ENCODE results near the gene DTX3. TPM values are rescaled to one million over a fixed set of nuclear protein-coding genes. Genes with fewer than 3 reads are reported as not detected.
"Not testable (repeated sequence)": the region's sequence is repeated elsewhere in the genome, so short reads cannot be mapped to it uniquely, and the experiment has no call there.

The DTX3 gene
- total and polyA plus RNA-seq, 9 donors, result 20.5 to 36.2 (median 28.3) TPM

- peak; percentile 3 for DNase-seq
- peak overlapping the region; percentile 49 for H3K4me3 ChIP-seq (ENCODE audit: low read length)
- peaks cover 75% of the 10 kb centered on the region for H3K27me3 ChIP-seq (ENCODE audit: control insufficient read depth, insufficient read depth, low read length)
Measured at GRCh38 chr12:57631566-57632072, 27.0 kb downstream of the DTX3 start.

DNA sequence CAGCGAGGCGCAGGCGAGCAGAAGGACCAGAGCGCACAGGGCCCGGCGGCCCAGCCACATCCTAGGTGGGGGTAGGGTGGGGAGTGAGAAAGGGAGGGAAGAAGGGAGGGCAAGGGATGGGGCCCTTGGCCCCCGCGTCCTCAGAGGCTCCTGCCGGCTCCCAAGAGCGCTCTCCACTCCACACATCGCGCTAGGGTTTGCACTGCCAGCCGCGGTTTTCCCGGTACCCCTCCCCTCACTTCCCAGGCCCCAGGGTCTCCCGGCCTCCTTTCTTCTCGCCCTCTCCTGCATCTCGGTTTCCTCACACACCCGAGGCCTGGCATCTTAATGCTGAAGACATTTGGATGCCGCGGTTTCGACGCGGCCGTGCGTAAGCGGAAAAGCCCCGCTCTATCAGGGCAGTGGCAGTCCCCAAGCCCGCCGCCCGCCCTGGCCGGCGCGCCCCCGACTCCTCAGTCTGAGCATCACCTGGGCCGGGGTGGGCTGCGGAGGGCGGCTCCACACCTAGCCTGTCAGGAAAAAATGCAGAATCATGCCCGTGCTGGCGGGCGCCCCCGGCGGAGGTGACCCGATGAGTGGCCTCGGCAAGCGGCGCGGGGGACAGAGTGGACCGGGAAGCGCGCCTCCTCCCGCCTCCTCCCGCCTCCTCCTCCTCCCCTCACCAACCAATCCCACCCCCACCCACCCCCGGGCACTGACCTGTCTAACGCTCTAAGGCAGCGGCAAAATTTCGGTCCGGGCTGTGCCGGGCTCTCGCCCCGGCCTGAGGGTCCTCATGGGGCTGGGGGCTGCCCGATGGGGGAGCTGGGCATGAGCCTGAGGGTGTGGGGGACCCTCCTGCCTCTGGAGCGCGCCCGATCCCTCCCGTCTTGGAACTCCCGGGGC lies 27.7 kb downstream of the DTX3 start:
- H3K36me3 ChIP-seq (ENCODE audit: control insufficient read depth, insufficient read depth, low read length), result no peaks in the 10 kb centered on the region
- no peaks in the 10 kb centered on the region for H3K9me3 ChIP-seq (replicated peaks; ENCODE audit: control insufficient read depth, low read depth, low read length)
- peak overlapping the region; percentile 49 for H3K4me3 ChIP-seq (ENCODE audit: low read length)
- peaks cover 24% of the 10 kb centered on the region for H3K4me1 ChIP-seq (ENCODE audit: control insufficient read depth, insufficient read depth, low read length)
- H3K27me3 ChIP-seq (ENCODE audit: control insufficient read depth, insufficient read depth, low read length), result peaks cover 70% of the 10 kb centered on the region
- H3K27ac ChIP-seq (ENCODE audit: low read length), result no peak overlapping the region
- peak; percentile 24 for DNase-seq
- under 1% methylated on average over 60 of the region's 67 CpGs for WGBS (ENCODE audit: insufficient coverage)

More at GRCh38 chr12:57631566-57632072, 27.0 kb downstream of the DTX3 start:
- H3K9me3 ChIP-seq (replicated peaks; ENCODE audit: control insufficient read depth, low read depth, low read length), result no peaks in the 10 kb centered on the region
- 5% methylated on average over 26 of the region's 26 CpGs for WGBS (ENCODE audit: insufficient coverage)
- no peaks in the 10 kb centered on the region for H3K36me3 ChIP-seq (ENCODE audit: control insufficient read depth, insufficient read depth, low read length)
- H3K4me1 ChIP-seq (ENCODE audit: control insufficient read depth, insufficient read depth, low read length), result peaks cover 29% of the 10 kb centered on the region
- no peak overlapping the region for H3K27ac ChIP-seq (ENCODE audit: low read length)

DNA sequence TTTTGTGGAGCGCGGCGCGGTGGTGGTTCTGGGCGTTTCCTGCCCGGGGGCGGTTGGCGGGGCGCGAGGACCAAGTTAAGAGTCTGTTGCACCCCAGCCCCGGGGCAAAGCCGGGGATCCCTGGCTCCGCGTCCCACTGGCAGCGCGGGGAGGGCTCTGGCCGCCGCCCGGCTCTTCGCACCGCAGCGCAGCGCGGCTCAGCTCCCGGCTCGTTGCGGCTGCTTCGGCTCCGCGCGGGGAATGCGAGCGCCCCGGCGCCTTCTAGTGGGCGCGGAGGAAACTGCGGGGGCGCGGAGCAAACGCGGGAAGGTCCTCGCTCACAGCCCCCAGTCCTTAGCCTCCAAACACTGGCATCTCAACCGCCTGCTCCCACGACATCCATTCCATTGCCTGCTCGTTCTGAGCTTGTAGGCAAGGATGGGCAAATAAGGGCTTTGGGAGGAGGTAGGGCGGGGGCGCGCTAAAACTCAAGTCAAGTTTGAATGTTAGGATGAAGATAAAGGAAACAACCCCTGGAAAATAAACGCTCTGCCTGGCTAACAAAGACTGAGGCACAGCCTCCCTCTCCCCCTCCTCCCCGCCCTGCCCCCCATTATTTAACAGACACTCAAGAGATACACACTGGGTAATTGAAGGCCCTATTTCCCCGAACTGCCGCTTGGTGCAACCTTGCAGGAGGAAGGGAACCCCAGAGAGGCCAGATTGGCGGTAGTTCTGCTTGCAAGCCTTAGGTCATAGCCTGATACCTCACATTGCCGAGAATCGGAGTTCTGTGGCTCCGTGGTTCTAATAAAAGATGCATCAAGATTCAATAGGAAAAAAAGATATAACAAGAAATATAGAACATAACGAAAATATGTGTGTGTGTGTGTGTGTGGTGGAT lies 28.6 kb downstream of the DTX3 start, which contains the start of gene B4GALNT1:
Gene B4GALNT1, minus strand, starts transcription at position 244 of the 883 bp plus-strand sequence. CDS start 1,069 bp downstream, outside the sequence.
- peaks cover 16% of the 10 kb centered on the region for H3K4me1 ChIP-seq (ENCODE audit: control insufficient read depth, insufficient read depth, low read length)
- H3K27me3 ChIP-seq (ENCODE audit: control insufficient read depth, insufficient read depth, low read length), result peaks cover 65% of the 10 kb centered on the region
- no peaks in the 10 kb centered on the region for H3K9me3 ChIP-seq (replicated peaks; ENCODE audit: control insufficient read depth, low read depth, low read length)
- peak; percentile 67 for DNase-seq
- 0% methylated on average over 45 of the region's 58 CpGs for WGBS (ENCODE audit: insufficient coverage)
- H3K4me3 ChIP-seq (ENCODE audit: low read length), result peak within 1 kb of the TSS; percentile 49
- no peak within 1 kb of the TSS for H3K27ac ChIP-seq (ENCODE audit: low read length)
- no peaks in the 10 kb centered on the region for H3K36me3 ChIP-seq (ENCODE audit: control insufficient read depth, insufficient read depth, low read length)

- Histone ChIP-seq H3K4me1 (ENCODE audit: control insufficient read depth, insufficient read depth, low read length) (peaks cover 15% of the 10 kb centered on the region), H3K27me3 (ENCODE audit: control insufficient read depth, insufficient read depth, low read length) (peaks cover 52% of the 10 kb centered on the region)
- WGBS (ENCODE audit: insufficient coverage), result 80% methylated on average over 4 of the region's 9 CpGs
- H3K27ac ChIP-seq (ENCODE audit: low read length); DNase-seq; H3K9me3 ChIP-seq (replicated peaks; ENCODE audit: control insufficient read depth, low read depth, low read length); H3K4me3 ChIP-seq (ENCODE audit: low read length); H3K36me3 ChIP-seq (ENCODE audit: control insufficient read depth, insufficient read depth, low read length): not testable (repeated sequence)
Measured at GRCh38 chr12:57636731-57637130, 32.1 kb downstream of the DTX3 start.

DNA sequence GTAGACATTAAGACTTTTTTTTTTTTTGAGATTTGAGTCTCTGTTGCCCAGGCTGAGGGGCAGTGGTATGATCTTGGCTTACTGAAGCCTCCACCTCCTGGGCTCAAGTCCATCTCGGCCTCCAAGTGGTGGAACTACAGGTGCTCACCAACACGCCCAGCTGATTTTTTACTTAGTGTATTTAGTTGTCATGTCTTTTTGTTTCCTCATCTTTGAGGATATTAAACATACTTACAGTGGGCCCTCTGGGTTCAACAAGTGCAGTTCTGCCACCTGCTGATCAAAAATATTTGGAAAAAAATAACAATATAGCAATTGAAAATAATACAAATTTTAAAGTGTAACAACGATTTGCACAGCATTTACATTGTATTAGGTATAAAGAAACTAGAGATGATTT lies 32.7 kb downstream of the DTX3 start:
- no peaks in the 10 kb centered on the region for H3K36me3 ChIP-seq (ENCODE audit: control insufficient read depth, insufficient read depth, low read length)
- H3K27me3 ChIP-seq (ENCODE audit: control insufficient read depth, insufficient read depth, low read length), result peaks cover 50% of the 10 kb centered on the region
- H3K4me3 ChIP-seq (ENCODE audit: low read length), result no peak overlapping the region
- peaks cover 9% of the 10 kb centered on the region for H3K4me1 ChIP-seq (ENCODE audit: control insufficient read depth, insufficient read depth, low read length)
- WGBS (ENCODE audit: insufficient coverage), result no CpG with 5 or more reads among the region's 3 CpGs
- H3K27ac ChIP-seq (ENCODE audit: low read length), result no peak overlapping the region
- DNase-seq, result peak; percentile 1
- H3K9me3 ChIP-seq (replicated peaks; ENCODE audit: control insufficient read depth, low read depth, low read length), result no peaks in the 10 kb centered on the region

DNA sequence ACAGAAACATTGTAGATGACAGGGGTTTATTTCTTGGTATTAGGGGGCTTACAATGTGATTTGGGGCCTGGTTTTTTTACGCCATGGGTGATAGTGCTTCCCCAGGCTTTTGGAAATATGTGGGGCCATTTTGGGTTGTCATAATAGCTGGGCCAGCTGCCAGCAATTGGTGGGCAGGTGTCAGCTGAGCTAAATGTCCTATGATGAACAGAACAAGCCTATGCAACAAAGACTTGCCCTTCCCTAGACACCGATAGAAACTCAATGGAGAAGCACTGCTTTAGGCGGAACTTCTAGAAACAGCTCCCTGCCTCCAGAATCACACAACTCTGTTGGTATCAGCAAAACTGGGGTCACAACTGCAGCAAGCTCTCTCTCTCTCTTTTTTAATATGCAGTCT lies 33.5 kb downstream of the DTX3 start:
- DNase-seq, result no peak
- Histone ChIP-seq H3K4me3 (ENCODE audit: low read length) (no peak overlapping the region), H3K27ac (ENCODE audit: low read length) (no peak overlapping the region), H3K27me3 (ENCODE audit: control insufficient read depth, insufficient read depth, low read length) (peaks cover 46% of the 10 kb centered on the region), H3K4me1 (ENCODE audit: control insufficient read depth, insufficient read depth, low read length) (peaks cover 4% of the 10 kb centered on the region), H3K9me3 (replicated peaks; ENCODE audit: control insufficient read depth, low read depth, low read length) (no peaks in the 10 kb centered on the region), H3K36me3 (ENCODE audit: control insufficient read depth, insufficient read depth, low read length) (no peaks in the 10 kb centered on the region)
- 84% methylated on average over 2 of the region's 3 CpGs for WGBS (ENCODE audit: insufficient coverage)

GRCh38 chr12:57640175-57641042 lies 35.8 kb downstream of the DTX3 start:
- peaks cover 6% of the 10 kb centered on the region for H3K9me3 ChIP-seq (replicated peaks; ENCODE audit: control insufficient read depth, low read depth, low read length)
- no peaks in the 10 kb centered on the region for H3K4me1 ChIP-seq (ENCODE audit: control insufficient read depth, insufficient read depth, low read length)
- no peaks in the 10 kb centered on the region for H3K36me3 ChIP-seq (ENCODE audit: control insufficient read depth, insufficient read depth, low read length)
- H3K27ac ChIP-seq (ENCODE audit: low read length), result no peak overlapping the region
- 41% methylated on average over 4 of the region's 7 CpGs for WGBS (ENCODE audit: insufficient coverage)
- H3K4me3 ChIP-seq (ENCODE audit: low read length), result no peak overlapping the region
- H3K27me3 ChIP-seq (ENCODE audit: control insufficient read depth, insufficient read depth, low read length), result peaks cover 37% of the 10 kb centered on the region
- no peak for DNase-seq

GRCh38 chr12:57641699-57642442 lies 37.2 kb downstream of the DTX3 start:
- no peak for DNase-seq
- H3K36me3 ChIP-seq (ENCODE audit: control insufficient read depth, insufficient read depth, low read length), result no peaks in the 10 kb centered on the region
- H3K27ac ChIP-seq (ENCODE audit: low read length), result no peak overlapping the region
- no peaks in the 10 kb centered on the region for H3K4me1 ChIP-seq (ENCODE audit: control insufficient read depth, insufficient read depth, low read length)
- H3K4me3 ChIP-seq (ENCODE audit: low read length), result no peak overlapping the region
- peaks cover 31% of the 10 kb centered on the region for H3K27me3 ChIP-seq (ENCODE audit: control insufficient read depth, insufficient read depth, low read length)
- 40% methylated on average over 2 of the region's 5 CpGs for WGBS (ENCODE audit: insufficient coverage)
- H3K9me3 ChIP-seq (replicated peaks; ENCODE audit: control insufficient read depth, low read depth, low read length), result peaks cover 6% of the 10 kb centered on the region

All from muscle of leg (tissue), 11 donors.